A204.1 (cell line): ENCODE results near the gene RAD51AP2.
"Not testable (repeated sequence)": the region's sequence is repeated elsewhere in the genome, so short reads cannot be mapped to it uniquely, and the experiment has no call there.

Experiments
- FAIRE-seq: peaks from 2 replicates; lab custom pipeline; 2012; peaks lifted over from hg19 to GRCh38; lab: Jason Lieb, UNC

The RAD51AP2 gene

GRCh38 chr2:17538022-17538843 is 20.0 kb upstream of the RAD51AP2 start:
- FAIRE-seq = no peak

- no peak for FAIRE-seq
Observed at GRCh38 chr2:17536416-17536815, 18.2 kb upstream of the RAD51AP2 start.

GRCh38 chr2:17533546-17533945 is 15.3 kb upstream of the RAD51AP2 start:
- FAIRE-seq = no peak

GRCh38 chr2:17529771-17530170 is 11.5 kb upstream of the RAD51AP2 start:
- FAIRE-seq = no peak

GRCh38 chr2:17522303-17522702 is 4.1 kb upstream of the RAD51AP2 start:
- no peak for FAIRE-seq

GRCh38 chr2:17521621-17522020 is 3.4 kb upstream of the RAD51AP2 start:
- FAIRE-seq = no peak

GRCh38 chr2:17520761-17521160 is 2.5 kb upstream of the RAD51AP2 start:
- no peak for FAIRE-seq

GRCh38 chr2:17519486-17519885 is 1.2 kb upstream of the RAD51AP2 start:
- FAIRE-seq = no peak

GRCh38 chr2:17517481-17518211 is 594 bp downstream of the RAD51AP2 start:
- FAIRE-seq = no peak

GRCh38 chr2:17515652-17516051 is 2.6 kb downstream of the RAD51AP2 start:
- FAIRE-seq = no peak

GRCh38 chr2:17506736-17507616 is 11.3 kb downstream of the RAD51AP2 start:
- FAIRE-seq = no peak

GRCh38 chr2:17497718-17498117 is 20.5 kb downstream of the RAD51AP2 start:
- no peak for FAIRE-seq

GRCh38 chr2:17495590-17495989 is 22.6 kb downstream of the RAD51AP2 start:
- FAIRE-seq = no peak

- FAIRE-seq = not testable (repeated sequence)
Observed at GRCh38 chr2:17490165-17490564, 28.1 kb downstream of the RAD51AP2 start.

GRCh38 chr2:17488610-17489009 is 29.6 kb downstream of the RAD51AP2 start:
- FAIRE-seq = not testable (repeated sequence)

- no peak for FAIRE-seq
Observed at GRCh38 chr2:17483496-17483895, 34.7 kb downstream of the RAD51AP2 start.

GRCh38 chr2:17482651-17483050 is 35.6 kb downstream of the RAD51AP2 start:
- no peak for FAIRE-seq

- no peak for FAIRE-seq
Observed at GRCh38 chr2:17479875-17480274, 38.4 kb downstream of the RAD51AP2 start.

- no peak for FAIRE-seq
Observed at GRCh38 chr2:17476830-17477229, 41.4 kb downstream of the RAD51AP2 start.

- FAIRE-seq = no peak
Observed at GRCh38 chr2:17476064-17476463, 42.2 kb downstream of the RAD51AP2 start.

GRCh38 chr2:17475286-17475685 is 43.0 kb downstream of the RAD51AP2 start:
- no peak for FAIRE-seq

GRCh38 chr2:17471979-17472378 is 46.3 kb downstream of the RAD51AP2 start:
- FAIRE-seq = no peak
